ENCODE results near the gene SPINT3. TPM values are rescaled to one million over a fixed set of nuclear protein-coding genes. Genes with fewer than 3 reads are reported as not detected.
"Not testable (repeated sequence)": the region's sequence is repeated elsewhere in the genome, so short reads cannot be mapped to it uniquely, and the experiment has no call there.

SPINT3 gene
- total RNA-seq, 4 donors from 2014 or later, result not detected

DNA sequence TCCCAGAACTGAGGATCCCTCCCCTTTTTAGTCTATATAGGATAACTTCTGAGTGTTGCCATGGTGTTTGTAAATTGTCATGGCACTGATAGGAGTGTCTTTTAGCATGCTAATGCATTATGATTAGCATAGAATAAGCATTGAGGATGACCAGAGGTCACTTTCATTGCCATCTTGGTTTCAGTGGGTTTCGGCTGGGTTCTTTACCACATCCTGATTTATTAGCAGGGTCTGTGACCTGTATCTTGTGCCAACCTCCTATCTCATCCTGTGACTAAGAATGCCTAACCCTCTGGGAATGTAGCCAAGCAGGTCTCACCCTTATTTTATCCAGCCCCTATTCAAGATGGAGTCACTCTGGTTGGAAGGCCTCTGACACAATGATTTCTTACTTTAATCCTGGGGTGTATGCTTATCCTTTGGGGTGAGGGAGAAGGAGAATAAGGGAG is 26.3 kb downstream of the SPINT3 start:
- intact Hi-C loops (cut with DNase I; ENCODE audit: low total_unique reads), result no loop called here
- no peak overlapping the region for H3K4me3 ChIP-seq
- DNase-seq (no peak), ATAC-seq (no peak)
- TF ChIP-seq, protein P1, sequence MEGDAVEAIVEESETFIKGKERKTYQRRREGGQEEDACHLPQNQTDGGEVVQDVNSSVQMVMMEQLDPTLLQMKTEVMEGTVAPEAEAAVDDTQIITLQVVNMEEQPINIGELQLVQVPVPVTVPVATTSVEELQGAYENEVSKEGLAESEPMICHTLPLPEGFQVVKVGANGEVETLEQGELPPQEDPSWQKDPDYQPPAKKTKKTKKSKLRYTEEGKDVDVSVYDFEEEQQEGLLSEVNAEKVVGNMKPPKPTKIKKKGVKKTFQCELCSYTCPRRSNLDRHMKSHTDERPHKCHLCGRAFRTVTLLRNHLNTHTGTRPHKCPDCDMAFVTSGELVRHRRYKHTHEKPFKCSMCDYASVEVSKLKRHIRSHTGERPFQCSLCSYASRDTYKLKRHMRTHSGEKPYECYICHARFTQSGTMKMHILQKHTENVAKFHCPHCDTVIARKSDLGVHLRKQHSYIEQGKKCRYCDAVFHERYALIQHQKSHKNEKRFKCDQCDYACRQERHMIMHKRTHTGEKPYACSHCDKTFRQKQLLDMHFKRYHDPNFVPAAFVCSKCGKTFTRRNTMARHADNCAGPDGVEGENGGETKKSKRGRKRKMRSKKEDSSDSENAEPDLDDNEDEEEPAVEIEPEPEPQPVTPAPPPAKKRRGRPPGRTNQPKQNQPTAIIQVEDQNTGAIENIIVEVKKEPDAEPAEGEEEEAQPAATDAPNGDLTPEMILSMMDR (IDR thresholded peaks at IDR 0.05 in 4 of 5, conservative IDR thresholded peaks at IDR 0.05 in 1 of 5), result no peak
- no peak for TF ChIP-seq POLR2A (IDR thresholded peaks at IDR 0.05)
- H3K4me1 ChIP-seq, result no peaks in the 10 kb centered on the region
- H3K27ac ChIP-seq, result no peak overlapping the region
- H3K36me3 ChIP-seq, result no peaks in the 10 kb centered on the region
- no peaks in the 10 kb centered on the region for H3K9me3 ChIP-seq
- in situ Hi-C loops (cut with MboI; ENCODE audit: low sequenced_read_pairs in 4 of 4), result no loop called here
- peaks cover 0 to 9% (median 0%) of the 10 kb centered on the region in 3 donors for H3K27me3 ChIP-seq

DNA sequence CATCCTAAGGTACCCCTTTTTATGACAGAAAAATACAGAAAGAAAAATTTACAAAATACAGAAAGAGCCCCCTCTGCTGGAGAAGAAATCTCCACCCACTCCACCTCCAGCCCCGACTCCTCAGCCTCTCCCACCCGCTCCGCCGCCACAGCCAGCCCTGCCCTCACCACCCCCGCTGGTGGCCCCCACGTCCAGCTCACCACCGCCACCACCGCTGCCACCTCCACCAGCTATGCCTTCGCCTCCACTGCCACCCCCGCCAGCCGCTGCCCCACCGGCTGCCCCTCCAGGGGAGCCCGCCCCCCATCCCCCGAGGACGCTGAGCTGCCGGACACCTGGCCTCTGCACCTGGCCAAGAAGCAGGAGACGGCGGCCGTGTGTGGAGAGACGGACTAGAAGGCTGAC is 28.2 kb downstream of the SPINT3 start:
- Histone ChIP-seq H3K4me3 (no peak overlapping the region), H3K36me3 (no peaks in the 10 kb centered on the region), H3K4me1 (no peaks in the 10 kb centered on the region), H3K27me3 (peaks cover 0 to 16% (median 7%) of the 10 kb centered on the region in 3 donors), H3K27ac (no peak overlapping the region), H3K9me3 (no peaks in the 10 kb centered on the region)
- DNase-seq (no peak), ATAC-seq (no peak)
- TF ChIP-seq, protein P1 (IDR thresholded peaks at IDR 0.05 in 4 of 5, conservative IDR thresholded peaks at IDR 0.05 in 1 of 5), result no peak
- no peak for TF ChIP-seq POLR2A (IDR thresholded peaks at IDR 0.05)
- in situ Hi-C loops (cut with MboI; ENCODE audit: low sequenced_read_pairs in 4 of 4), result no loop called here
- intact Hi-C loops (cut with DNase I; ENCODE audit: low total_unique reads), result no loop called here

DNA sequence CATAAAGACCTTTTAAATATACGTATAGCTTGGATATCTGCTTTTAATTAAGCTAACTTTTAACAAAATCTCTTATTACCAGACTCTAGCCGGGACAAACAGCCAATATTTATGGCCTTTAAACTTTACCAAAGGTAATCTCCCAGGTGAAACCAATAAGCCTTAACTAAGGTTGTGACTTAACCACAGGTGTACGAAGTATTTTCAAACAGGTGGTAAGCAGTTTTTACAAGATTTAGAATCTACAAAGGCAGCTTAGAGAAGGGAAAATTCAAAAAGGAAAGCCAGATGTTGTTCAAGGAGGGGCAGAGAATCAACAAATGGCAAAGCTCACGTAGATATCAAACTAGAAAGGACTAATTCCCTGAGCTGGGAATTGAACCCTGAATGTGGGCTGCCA is 30.0 kb downstream of the SPINT3 start:
- intact Hi-C loops (cut with DNase I; ENCODE audit: low total_unique reads) (no loop called here), in situ Hi-C loops (cut with MboI; ENCODE audit: low sequenced_read_pairs in 4 of 4) (no loop called here)
- H3K27me3 ChIP-seq, result peaks cover 0 to 16% (median 13%) of the 10 kb centered on the region in 3 donors
- no peaks in the 10 kb centered on the region for H3K9me3 ChIP-seq
- no peaks in the 10 kb centered on the region for H3K36me3 ChIP-seq
- no peak overlapping the region for H3K4me3 ChIP-seq
- TF ChIP-seq POLR2A (IDR thresholded peaks at IDR 0.05), result no peak
- TF ChIP-seq, protein P1 (IDR thresholded peaks at IDR 0.05 in 4 of 5, conservative IDR thresholded peaks at IDR 0.05 in 1 of 5), result no peak
- H3K4me1 ChIP-seq, result no peaks in the 10 kb centered on the region
- DNase-seq (no peak), ATAC-seq (no peak)
- no peak overlapping the region for H3K27ac ChIP-seq

DNA sequence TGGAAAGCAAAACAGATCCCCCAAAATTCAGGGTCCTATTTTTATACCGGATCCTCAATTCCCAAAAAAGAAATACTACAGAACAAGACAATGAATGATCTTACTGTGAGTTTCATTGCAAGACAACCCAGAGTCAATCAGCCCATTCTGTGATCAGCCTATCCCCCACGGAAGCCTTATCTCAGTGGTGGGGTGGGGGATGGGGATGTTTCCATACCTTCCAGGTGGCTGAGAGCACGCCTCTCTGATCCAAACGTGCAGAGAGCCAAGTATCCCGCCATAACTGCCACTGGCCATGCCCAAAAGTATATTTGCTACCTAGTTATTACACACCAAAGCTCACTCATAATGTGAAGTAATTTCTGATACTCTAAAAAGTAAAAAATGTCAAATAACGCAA is 30.7 kb downstream of the SPINT3 start:
- H3K27ac ChIP-seq, result no peak overlapping the region
- no peak for TF ChIP-seq POLR2A (IDR thresholded peaks at IDR 0.05)
- TF ChIP-seq, protein P1 (IDR thresholded peaks at IDR 0.05 in 4 of 5, conservative IDR thresholded peaks at IDR 0.05 in 1 of 5), result no peak
- no peaks in the 10 kb centered on the region for H3K9me3 ChIP-seq
- no peak for DNase-seq
- no peak overlapping the region for H3K4me3 ChIP-seq
- intact Hi-C loops (cut with DNase I; ENCODE audit: low total_unique reads) (no loop called here), in situ Hi-C loops (cut with MboI; ENCODE audit: low sequenced_read_pairs in 4 of 4) (no loop called here)
- H3K4me1 ChIP-seq, result no peaks in the 10 kb centered on the region
- H3K36me3 ChIP-seq, result no peaks in the 10 kb centered on the region
- H3K27me3 ChIP-seq, result peaks cover 0 to 21% (median 14%) of the 10 kb centered on the region in 3 donors
- ATAC-seq, result no peak

DNA sequence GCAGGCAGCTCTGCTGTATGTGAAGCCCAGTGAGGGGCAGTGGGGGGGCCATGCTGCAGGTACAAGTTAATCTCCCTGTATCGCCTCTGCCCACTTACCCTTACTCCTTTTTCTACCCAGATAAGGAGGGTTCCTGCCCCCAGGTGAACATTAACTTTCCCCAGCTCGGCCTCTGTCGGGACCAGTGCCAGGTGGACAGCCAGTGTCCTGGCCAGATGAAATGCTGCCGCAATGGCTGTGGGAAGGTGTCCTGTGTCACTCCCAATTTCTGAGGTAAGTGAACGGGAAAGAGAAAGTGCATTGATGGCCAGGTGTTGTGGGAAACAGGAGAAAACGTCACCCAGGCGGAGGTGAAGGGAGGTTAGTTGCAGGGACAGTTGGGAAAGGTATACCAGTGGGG is 35.6 kb downstream of the SPINT3 start:
- ATAC-seq (no peak), DNase-seq (no peak)
- no peak overlapping the region for H3K27ac ChIP-seq
- H3K4me3 ChIP-seq, result no peak overlapping the region
- TF ChIP-seq, protein P1 (IDR thresholded peaks at IDR 0.05 in 4 of 5, conservative IDR thresholded peaks at IDR 0.05 in 1 of 5), result no peak
- no peak for TF ChIP-seq POLR2A (IDR thresholded peaks at IDR 0.05)
- no peaks in the 10 kb centered on the region for H3K9me3 ChIP-seq
- H3K4me1 ChIP-seq, result no peaks in the 10 kb centered on the region
- peaks cover 0 to 21% (median 18%) of the 10 kb centered on the region in 3 donors for H3K27me3 ChIP-seq
- intact Hi-C loops (cut with DNase I; ENCODE audit: low total_unique reads) (no loop called here), in situ Hi-C loops (cut with MboI; ENCODE audit: low sequenced_read_pairs in 4 of 4) (no loop called here)
- H3K36me3 ChIP-seq, result no peaks in the 10 kb centered on the region

DNA sequence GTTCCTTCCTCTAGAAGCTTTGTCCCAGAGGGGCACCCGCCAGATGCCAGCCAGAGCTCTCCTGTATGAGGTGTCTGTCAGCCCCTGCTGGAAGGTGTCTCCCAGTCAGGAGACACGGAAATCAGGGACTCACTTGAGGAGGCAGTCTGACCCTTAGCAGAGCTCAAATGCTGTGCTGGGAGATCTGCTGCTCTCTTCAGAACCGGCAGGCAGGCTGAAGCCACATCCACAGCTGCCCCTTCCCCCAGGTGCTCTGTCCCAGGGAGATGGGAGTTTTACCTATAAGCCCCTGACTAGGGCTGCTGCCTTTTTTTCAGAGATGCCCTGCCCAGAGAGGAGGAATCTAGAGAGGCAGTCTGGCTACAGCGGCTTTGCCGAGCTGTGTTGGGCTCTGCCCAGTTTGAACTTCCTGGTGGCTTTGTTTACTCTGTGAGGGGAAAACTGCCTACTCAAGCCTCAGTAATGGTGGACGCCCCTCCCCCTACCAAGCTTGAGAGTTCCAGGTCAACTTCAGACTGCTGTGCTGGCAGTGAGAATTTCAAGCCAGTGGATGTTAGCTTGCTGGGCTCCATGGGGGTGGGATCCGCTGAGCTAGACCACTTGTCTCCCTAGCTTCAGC is 37.8 kb downstream of the SPINT3 start:
- peaks cover 0 to 22% (median 10%) of the 10 kb centered on the region in 3 donors for H3K27me3 ChIP-seq
- intact Hi-C loops (cut with DNase I; ENCODE audit: low total_unique reads); in situ Hi-C loops (cut with MboI; ENCODE audit: low sequenced_read_pairs in 4 of 4); H3K4me1 ChIP-seq; H3K27ac ChIP-seq; ATAC-seq; H3K4me3 ChIP-seq; H3K9me3 ChIP-seq; DNase-seq; H3K36me3 ChIP-seq: not testable (repeated sequence)

DNA sequence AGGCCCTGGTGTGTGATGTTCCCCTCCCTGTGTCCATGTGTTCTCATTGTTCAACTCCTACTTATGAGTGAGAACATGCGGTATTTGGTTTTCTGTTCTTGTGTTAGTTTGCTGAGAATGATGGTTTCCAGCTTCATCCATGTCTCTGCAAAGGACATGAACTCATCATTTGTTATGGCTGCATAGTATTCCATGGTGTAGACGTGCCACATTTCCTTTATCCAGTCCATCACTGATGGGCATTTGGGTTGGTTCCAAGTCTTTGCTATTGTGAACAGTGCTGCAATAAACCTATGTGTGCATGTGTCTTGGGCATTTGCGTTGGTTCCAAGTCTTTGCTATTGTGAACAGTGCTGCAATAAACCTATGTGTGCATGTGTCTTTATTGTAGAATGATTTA is 43.1 kb downstream of the SPINT3 start:
- in situ Hi-C loops (cut with MboI; ENCODE audit: low sequenced_read_pairs in 4 of 4); DNase-seq; intact Hi-C loops (cut with DNase I; ENCODE audit: low total_unique reads); ATAC-seq; H3K36me3 ChIP-seq; H3K9me3 ChIP-seq; H3K27ac ChIP-seq; H3K4me3 ChIP-seq: not testable (repeated sequence)
- H3K27me3 ChIP-seq, result peaks cover 31 to 48% (median 39%) of the 10 kb centered on the region in 3 donors
- H3K4me1 ChIP-seq, result peaks cover 0 to 18% of the 10 kb centered on the region in 2 donors

Measured in gastrocnemius medialis (tissue), 4 donors.